A549 (cell line): Measurements from ENCODE around the gene CUX1. TPM values are rescaled to one million over a fixed set of nuclear protein-coding genes. Genes with fewer than 3 reads are reported as not detected.

Source experiments
- ATAC-seq, 2 experiments: fragments of 200-7000 bp in 1 of 2; fragments of >200 bp in 1 of 2; cut with Nextera tagmentation in 1 of 2; cut with Tn5 transposase in 1 of 2; 3 replicates each; pipeline versions ENCODE4 v1.8.0 to v1.9.1; 2018 to 2020; ENCODE audit warnings: mild to moderate bottlenecking in 1 of 2, moderate library complexity in 1 of 2
- CTCF ChIA-PET: fragments of 300-600 bp; sonication (Branson Sonifier 250); formaldehyde crosslinking; extraction: SDS; loops from one replicate; lab custom pipeline; 2021; ENCODE audit warnings: antibody characterized with exemption, inconsistent platforms; lab: Yijun Ruan, JAX
- POLR2A ChIA-PET: fragments of 350-600 bp; formaldehyde crosslinking; extraction: SDS; loops from one replicate; lab custom pipeline; 2021; ENCODE audit warnings: antibody characterized with exemption, inconsistent platforms; lab: Yijun Ruan, JAX
- DNase-seq, 2 experiments: peaks; one replicate each; pipeline versions ENCODE4 v3.0.0 to v3.0.0-alpha.2; 2011 to 2016; ENCODE audit warnings: low read depth in 1 of 2, low spot score in 1 of 2
- FAIRE-seq: peaks from 2 replicates; lab custom pipeline; 2011; peaks lifted over from hg19 to GRCh38; lab: Jason Lieb, UNC
- H3K27ac ChIP-seq, 2 experiments: fragments of >200 bp; sonication (Bioruptor Twin); formaldehyde crosslinking; 3 replicates each; pipeline ENCODE4 v1.5.1; 2016 to 2017
- H3K4me1 ChIP-seq: fragments of >200 bp; sonication (Bioruptor Twin); formaldehyde crosslinking; 3 replicates; pipeline ENCODE4 v1.6.1; 2016
- H3K4me2 ChIP-seq: fragments of >200 bp; sonication (Bioruptor Twin); formaldehyde crosslinking; 3 replicates; pipeline ENCODE4 v1.6.1; 2016
- H3K4me3 ChIP-seq: fragments of >200 bp; sonication (Bioruptor Twin); formaldehyde crosslinking; 3 replicates; pipeline ENCODE4 v1.5.1; 2016
- H3K9me3 ChIP-seq: fragments of >200 bp; sonication (Bioruptor Twin); formaldehyde crosslinking; 3 replicates; pipeline ENCODE4 v1.6.1; 2016
- BHLHE40 ChIP-seq: IDR thresholded peaks from 2 replicates; pipeline ENCODE4 v1.6.1; 2012; ENCODE audit warnings: low read depth, low read length, inconsistent platforms
- CBX2 ChIP-seq: fragments of 200-600 bp; sonication (generic); IDR thresholded peaks from 2 replicates; pipeline ENCODE4 v1.6.1; 2016; ENCODE audit warnings: low read depth, mild to moderate bottlenecking, borderline replicate concordance
- CEBPB ChIP-seq, 2 experiments: fragments of >200 bp in 1 of 2; sonication (Bioruptor Twin) in 1 of 2; formaldehyde crosslinking in 1 of 2; IDR thresholded peaks; 2 replicates each; pipeline ENCODE4 v1.6.1; 2012 to 2016
- CHD4 ChIP-seq: fragments of 200-600 bp; sonication (generic); IDR thresholded peaks from 2 replicates; pipeline ENCODE4 v1.6.1; 2016; ENCODE audit warnings: antibody characterized with exemption, mild to moderate bottlenecking, borderline replicate concordance
- EHMT2 ChIP-seq: fragments of 200-600 bp; sonication (generic); IDR thresholded peaks from 2 replicates; pipeline ENCODE4 v1.6.1; 2016; ENCODE audit warnings: antibody characterized with exemption, low read depth, mild to moderate bottlenecking, moderate library complexity
- ELK1 ChIP-seq: fragments of 150-350 bp; IDR thresholded peaks from 2 replicates; pipeline ENCODE4 v1.6.1; 2014; ENCODE audit warnings: low read depth, mild to moderate bottlenecking, low read length
- EP300 ChIP-seq, 2 experiments: fragments of >200 bp; sonication (Bioruptor Twin); formaldehyde crosslinking; IDR thresholded peaks; 2 replicates in 1 of 2; 3 replicates in 1 of 2; pipeline ENCODE4 v1.6.1; 2016 to 2017
- ESRRA ChIP-seq: fragments of 150-350 bp; IDR thresholded peaks from 2 replicates; pipeline ENCODE4 v1.6.1; 2014; ENCODE audit warnings: mild to moderate bottlenecking, low read length, borderline replicate concordance
- HDAC2 ChIP-seq: fragments of 200-600 bp; sonication (generic); IDR thresholded peaks from 2 replicates; pipeline ENCODE4 v1.6.1; 2016
- HEYL ChIP-seq: fragments of 250-450 bp; sonication (Bioruptor Pico); IDR thresholded peaks from 2 replicates; pipeline ENCODE4 v1.8.0; 2021; ENCODE audit warnings: mild to moderate bottlenecking, moderate library complexity
- HOXB13 ChIP-seq: fragments of 250-450 bp; sonication (Bioruptor Pico); IDR thresholded peaks from 2 replicates; pipeline ENCODE4 v1.5.0; 2020; ENCODE audit warnings: low read depth, mild to moderate bottlenecking, moderate library complexity
- HOXB5 ChIP-seq: fragments of 250-450 bp; sonication (Bioruptor Pico); IDR thresholded peaks from 2 replicates; pipeline ENCODE4 v1.5.0; 2020; ENCODE audit warnings: mild to moderate bottlenecking, moderate library complexity
- JUN ChIP-seq, 2 experiments: fragments of >200 bp; sonication (Bioruptor Twin); formaldehyde crosslinking; IDR thresholded peaks; 2 replicates in 1 of 2; 3 replicates in 1 of 2; pipeline ENCODE4 v1.6.1; 2016 to 2017
- NPAS2 ChIP-seq: fragments of 250-450 bp; sonication (Bioruptor Pico); IDR thresholded peaks from 2 replicates; pipeline ENCODE4 v1.8.0; 2022; ENCODE audit warnings: mild to moderate bottlenecking, moderate library complexity, borderline replicate concordance
- PHF8 ChIP-seq: fragments of 200-600 bp; sonication (generic); IDR thresholded peaks from 2 replicates; pipeline ENCODE4 v1.6.1; 2016; ENCODE audit warnings: low read depth, mild to moderate bottlenecking, antibody characterized with exemption, moderate library complexity, borderline replicate concordance
- POLR2A ChIP-seq: IDR thresholded peaks from 2 replicates; pipeline ENCODE4 v1.6.1; 2012; ENCODE audit warnings: mild to moderate bottlenecking, low read length
- POLR2AphosphoS2 ChIP-seq: conservative IDR thresholded peaks from 2 replicates; pipeline ENCODE4 v1.6.1; 2012; ENCODE audit warnings: low read length, improper control_type of control experiment, inconsistent platforms
- RCOR1 ChIP-seq: fragments of 150-350 bp; IDR thresholded peaks from 2 replicates; pipeline ENCODE4 v1.6.1; 2014; ENCODE audit warnings: antibody characterized with exemption, low read length, low read depth
- RNF2 ChIP-seq: fragments of 200-600 bp; sonication (generic); IDR thresholded peaks from 2 replicates; pipeline ENCODE4 v1.6.1; 2016; ENCODE audit warnings: low read depth, mild to moderate bottlenecking, antibody characterized with exemption, moderate library complexity, borderline replicate concordance
- TFCP2L1 ChIP-seq: fragments of 250-450 bp; sonication (Bioruptor Pico); IDR thresholded peaks from 2 replicates; pipeline ENCODE4 v1.5.0; 2021; ENCODE audit warnings: mild to moderate bottlenecking
- ZFP36 ChIP-seq: fragments of 450-650 bp; IDR thresholded peaks from 2 replicates; pipeline ENCODE4 v1.6.1; 2014; ENCODE audit warnings: borderline replicate concordance; ENCODE audit not compliant: partially characterized antibody
- ZNF302 ChIP-seq: fragments of 250-450 bp; sonication (Bioruptor Pico); IDR thresholded peaks from 2 replicates; pipeline ENCODE4 v1.9.0; 2021; ENCODE audit warnings: inconsistent platforms, mild to moderate bottlenecking, moderate library complexity
- WGBS: methylation state at CpG from one replicate; pipeline ENCODE4 v1.1.6; 2017; ENCODE audit errors: missing lambda C conversion rate; 5-methylcytosine and 5-hydroxymethylcytosine counted together
- polyA plus RNA-seq, 4 experiments: library from polyadenylated mRNA; depleted of rRNA in 3 of 4; stranded (reverse); fragments of >200 nt; fragmentation: RNase III in 1 of 4; extraction: RNeasy Plus Mini Kit Qiagen cat#74134 plus additional on column Dnase treatment in 1 of 4; gene quantifications; 2 replicates in 3 of 4; 3 replicates in 1 of 4; pipeline ENCODE4 v1.2.3, GENCODE V29; 2011 to 2017
- TF ChIP-seq, protein P1 (sequence below): fragments of 250-450 bp; sonication (Bioruptor Pico); IDR thresholded peaks from 2 replicates; pipeline ENCODE4 v1.5.0; 2021; ENCODE audit warnings: mild to moderate bottlenecking, moderate library complexity, borderline replicate concordance
- TF ChIP-seq, protein P2 (sequence below): fragments of >200 bp; sonication (Bioruptor Twin); formaldehyde crosslinking; IDR thresholded peaks from 2 replicates; pipeline ENCODE4 v1.6.1; 2016
- TF ChIP-seq, protein P3 (sequence below): fragments of 450-650 bp; IDR thresholded peaks from 2 replicates; pipeline ENCODE4 v1.6.1; 2014; ENCODE audit warnings: antibody characterized with exemption

CUX1 gene
- polyA plus RNA-seq, 2 of the 4 experiments (the other 2 are of a cell fraction), result 32.7 to 33.4 TPM

DNA sequence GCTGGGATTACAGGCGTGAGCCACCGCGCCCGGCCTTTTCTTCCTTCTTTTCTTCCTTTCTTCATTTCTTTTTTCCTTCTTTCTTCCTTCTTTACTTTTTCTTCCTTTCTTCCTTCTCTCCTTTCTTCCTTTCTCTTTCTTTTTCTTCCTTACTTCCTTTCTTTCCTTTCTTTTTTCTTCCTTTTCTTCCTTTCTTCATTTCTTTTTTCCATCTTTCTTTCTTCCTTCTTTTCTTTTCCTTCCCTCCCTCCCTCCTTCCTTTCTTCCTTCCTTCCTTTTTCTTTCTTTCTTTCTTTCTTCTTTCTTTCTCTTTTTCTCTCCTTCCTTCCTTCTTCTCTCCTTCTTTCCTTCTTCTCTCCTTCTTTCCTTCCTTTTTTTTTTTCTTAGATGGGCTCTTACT is 47.0 kb upstream of the CUX1 start:
- Histone ChIP-seq H3K4me3 (no peak overlapping the region), H3K4me2 (no peak overlapping the region), H3K4me1 (no peaks in the 10 kb centered on the region), H3K27ac (no peak overlapping the region), H3K9me3 (no peaks in the 10 kb centered on the region)
- ChIA-PET POLR2A (no interaction called here), CTCF (no interaction called here)
- ATAC-seq (no peak), DNase-seq (no peak), FAIRE-seq (no peak)
- no peak for TF ChIP-seq CBX2
- TF ChIP-seq RCOR1, result no peak
- no peak for TF ChIP-seq HOXB5
- no peak for TF ChIP-seq POLR2AphosphoS2
- TF ChIP-seq, protein P1, sequence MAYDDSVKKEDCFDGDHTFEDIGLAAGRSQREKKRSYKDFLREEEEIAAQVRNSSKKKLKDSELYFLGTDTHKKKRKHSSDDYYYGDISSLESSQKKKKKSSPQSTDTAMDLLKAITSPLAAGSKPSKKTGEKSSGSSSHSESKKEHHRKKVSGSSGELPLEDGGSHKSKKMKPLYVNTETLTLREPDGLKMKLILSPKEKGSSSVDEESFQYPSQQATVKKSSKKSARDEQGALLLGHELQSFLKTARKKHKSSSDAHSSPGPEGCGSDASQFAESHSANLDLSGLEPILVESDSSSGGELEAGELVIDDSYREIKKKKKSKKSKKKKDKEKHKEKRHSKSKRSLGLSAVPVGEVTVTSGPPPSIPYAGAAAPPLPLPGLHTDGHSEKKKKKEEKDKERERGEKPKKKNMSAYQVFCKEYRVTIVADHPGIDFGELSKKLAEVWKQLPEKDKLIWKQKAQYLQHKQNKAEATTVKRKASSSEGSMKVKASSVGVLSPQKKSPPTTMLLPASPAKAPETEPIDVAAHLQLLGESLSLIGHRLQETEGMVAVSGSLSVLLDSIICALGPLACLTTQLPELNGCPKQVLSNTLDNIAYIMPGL, result no peak
- no peak for TF ChIP-seq PHF8
- TF ChIP-seq CHD4, result no peak
- TF ChIP-seq JUN (IDR thresholded peaks at IDR 0.05), result no peak
- TF ChIP-seq ZFP36, result no peak
- no peak for TF ChIP-seq RNF2
- TF ChIP-seq, protein P2, sequence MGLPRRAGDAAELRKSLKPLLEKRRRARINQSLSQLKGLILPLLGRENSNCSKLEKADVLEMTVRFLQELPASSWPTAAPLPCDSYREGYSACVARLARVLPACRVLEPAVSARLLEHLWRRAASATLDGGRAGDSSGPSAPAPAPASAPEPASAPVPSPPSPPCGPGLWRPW, result no peak
- TF ChIP-seq HOXB13 (CRISPR knock-in tag), result no peak
- no peak for TF ChIP-seq HEYL (CRISPR knock-in tag)
- no peak for TF ChIP-seq EHMT2
- TF ChIP-seq TFCP2L1, result no peak
- 95% methylated on average over 4 of the region's 4 CpGs for WGBS

GRCh38 chr7:101772508-101773211 is 44.8 kb upstream of the CUX1 start:
- Histone ChIP-seq H3K4me2 (no peak overlapping the region), H3K9me3 (no peaks in the 10 kb centered on the region), H3K4me3 (no peak overlapping the region), H3K4me1 (no peaks in the 10 kb centered on the region), H3K27ac (no peak overlapping the region)
- FAIRE-seq (no peak), DNase-seq (no peak), ATAC-seq (peak; percentile 24 to 33; a peak in 3 of 6 replicates)
- ChIA-PET POLR2A (no interaction called here), CTCF (interaction anchor here (1.0 kb wide), 1 partner anchor 19 kb away, joined by 3 read pairs; no protein-coding TSS in a partner anchor)
- WGBS, result 40% methylated on average over 4 of the region's 4 CpGs
- TF ChIP-seq, protein P3, sequence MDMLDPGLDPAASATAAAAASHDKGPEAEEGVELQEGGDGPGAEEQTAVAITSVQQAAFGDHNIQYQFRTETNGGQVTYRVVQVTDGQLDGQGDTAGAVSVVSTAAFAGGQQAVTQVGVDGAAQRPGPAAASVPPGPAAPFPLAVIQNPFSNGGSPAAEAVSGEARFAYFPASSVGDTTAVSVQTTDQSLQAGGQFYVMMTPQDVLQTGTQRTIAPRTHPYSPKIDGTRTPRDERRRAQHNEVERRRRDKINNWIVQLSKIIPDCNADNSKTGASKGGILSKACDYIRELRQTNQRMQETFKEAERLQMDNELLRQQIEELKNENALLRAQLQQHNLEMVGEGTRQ, result no peak
- no peak for TF ChIP-seq POLR2A
- TF ChIP-seq HDAC2, result no peak
- no peak for TF ChIP-seq ZNF302 (CRISPR knock-in tag)
- TF ChIP-seq BHLHE40, result no peak
- TF ChIP-seq EP300 (IDR thresholded peaks at IDR 0.05), result no peak
- TF ChIP-seq ESRRA, result no peak
- no peak for TF ChIP-seq CEBPB (IDR thresholded peaks at IDR 0.05)
- TF ChIP-seq ZFP36, result no peak
- TF ChIP-seq CBX2, result no peak
- TF ChIP-seq ELK1, result no peak
- no peak for TF ChIP-seq NPAS2 (CRISPR knock-in tag)
